Stimulated activated CD8-positive, alpha-beta memory T cell treated with anti-CD3 and anti-CD28 coated beads, Interleukin-7, amount 100 ng/mL, for 24 hours (primary cell): Measurements from ENCODE around the gene DENND4B.

Source experiments
- DNase-seq: peaks from one replicate; pipeline ENCODE4 v3.0.0-alpha.2; 2020; ENCODE audit warnings: low read depth

The DENND4B gene

GRCh38 chr1:153886127-153886526 lies 60.4 kb downstream of the DENND4B start:
- no peak for DNase-seq

- no peak for DNase-seq
These were observed 63.3 kb downstream of the DENND4B start for GRCh38 chr1:153883223-153883622.

- DNase-seq = no peak
These were observed 64.1 kb downstream of the DENND4B start for GRCh38 chr1:153882296-153882912.

- no peak for DNase-seq
These were observed 64.8 kb downstream of the DENND4B start for GRCh38 chr1:153881751-153882150.

GRCh38 chr1:153880962-153881361 lies 65.6 kb downstream of the DENND4B start:
- no peak for DNase-seq

- DNase-seq = no peak
These were observed 66.5 kb downstream of the DENND4B start for GRCh38 chr1:153880024-153880423.
